ENCODE measurements around the gene CASR. TPM values are rescaled to one million over a fixed set of nuclear protein-coding genes. Genes with fewer than 3 reads are reported as not detected.

CASR gene
- total RNA-seq, 1 experiment from 2014 or later: not detected

- DNase-seq (ENCODE audit: extremely low read depth, low read depth): no peak
These were observed 25.1 kb downstream of the CASR start for GRCh38 chr3:122208579-122208978.

GRCh38 chr3:122213650-122214049 lies 30.2 kb downstream of the CASR start:
- no peak for DNase-seq (ENCODE audit: extremely low read depth, low read depth)

GRCh38 chr3:122214711-122215110 lies 31.2 kb downstream of the CASR start:
- no peak for DNase-seq (ENCODE audit: extremely low read depth, low read depth)

- DNase-seq (ENCODE audit: extremely low read depth, low read depth): no peak
These were observed 32.3 kb downstream of the CASR start for GRCh38 chr3:122215592-122216298.

GRCh38 chr3:122217901-122218300 lies 34.4 kb downstream of the CASR start:
- no peak for DNase-seq (ENCODE audit: extremely low read depth, low read depth)

GRCh38 chr3:122219242-122219872 lies 35.9 kb downstream of the CASR start:
- DNase-seq (ENCODE audit: extremely low read depth, low read depth): no peak

- DNase-seq (ENCODE audit: extremely low read depth, low read depth): no peak
These were observed 43.7 kb downstream of the CASR start for GRCh38 chr3:122227036-122227781.

GRCh38 chr3:122230174-122230573 lies 46.7 kb downstream of the CASR start:
- DNase-seq (ENCODE audit: extremely low read depth, low read depth): no peak

GRCh38 chr3:122231465-122232157 lies 48.1 kb downstream of the CASR start:
- no peak for DNase-seq (ENCODE audit: extremely low read depth, low read depth)

GRCh38 chr3:122232485-122232884 lies 49.0 kb downstream of the CASR start:
- no peak for DNase-seq (ENCODE audit: extremely low read depth, low read depth)

GRCh38 chr3:122233101-122233952 lies 49.9 kb downstream of the CASR start:
- DNase-seq (ENCODE audit: extremely low read depth, low read depth): no peak

- DNase-seq (ENCODE audit: extremely low read depth, low read depth): no peak
These were observed 50.6 kb downstream of the CASR start for GRCh38 chr3:122234117-122234516.

GRCh38 chr3:122235147-122235546 lies 51.7 kb downstream of the CASR start:
- DNase-seq (ENCODE audit: extremely low read depth, low read depth): no peak

- DNase-seq (ENCODE audit: extremely low read depth, low read depth): no peak
These were observed 55.6 kb downstream of the CASR start for GRCh38 chr3:122239112-122239511.

- no peak for DNase-seq (ENCODE audit: extremely low read depth, low read depth)
These were observed 62.2 kb downstream of the CASR start for GRCh38 chr3:122245513-122246174.

GRCh38 chr3:122246199-122246598 lies 62.7 kb downstream of the CASR start:
- DNase-seq (ENCODE audit: extremely low read depth, low read depth): no peak

GRCh38 chr3:122247087-122247824 lies 63.8 kb downstream of the CASR start:
- DNase-seq (ENCODE audit: extremely low read depth, low read depth): no peak

GRCh38 chr3:122247825-122248185 lies 64.3 kb downstream of the CASR start:
- DNase-seq (ENCODE audit: extremely low read depth, low read depth): no peak

- no peak for DNase-seq (ENCODE audit: extremely low read depth, low read depth)
These were observed 68.0 kb downstream of the CASR start for GRCh38 chr3:122251428-122251827.

Measured in NCI-H460 (cell line).